ENCODE measurements around the gene XPNPEP1.

The XPNPEP1 gene

GRCh38 chr10:109947111-109947920 lies 24.0 kb upstream of the XPNPEP1 start:
- DNase-seq (ENCODE audit: low read depth in 1 of 2, low spot score in 1 of 2): no peak

- DNase-seq (ENCODE audit: low read depth in 1 of 2, low spot score in 1 of 2): no peak
These were observed 23.4 kb upstream of the XPNPEP1 start for GRCh38 chr10:109946680-109947079.

GRCh38 chr10:109945473-109946177 lies 22.3 kb upstream of the XPNPEP1 start:
- DNase-seq (ENCODE audit: low read depth in 1 of 2, low spot score in 1 of 2): no peak

GRCh38 chr10:109944613-109945012 lies 21.3 kb upstream of the XPNPEP1 start:
- DNase-seq (ENCODE audit: low read depth in 1 of 2, low spot score in 1 of 2): no peak

GRCh38 chr10:109941236-109941862 lies 18.0 kb upstream of the XPNPEP1 start:
- no peak for DNase-seq (ENCODE audit: low read depth in 1 of 2, low spot score in 1 of 2)

- no peak for DNase-seq (ENCODE audit: low read depth in 1 of 2, low spot score in 1 of 2)
These were observed 17.2 kb upstream of the XPNPEP1 start for GRCh38 chr10:109940553-109940952.

GRCh38 chr10:109940117-109940516 lies 16.8 kb upstream of the XPNPEP1 start:
- DNase-seq (ENCODE audit: low read depth in 1 of 2, low spot score in 1 of 2): no peak

GRCh38 chr10:109939315-109939961 lies 16.1 kb upstream of the XPNPEP1 start:
- DNase-seq (ENCODE audit: low read depth in 1 of 2, low spot score in 1 of 2): no peak

GRCh38 chr10:109937460-109938065 lies 14.3 kb upstream of the XPNPEP1 start:
- no peak for DNase-seq (ENCODE audit: low read depth in 1 of 2, low spot score in 1 of 2)

GRCh38 chr10:109934958-109935793 lies 11.9 kb upstream of the XPNPEP1 start:
- DNase-seq (ENCODE audit: low read depth in 1 of 2, low spot score in 1 of 2): no peak

- DNase-seq (ENCODE audit: low read depth in 1 of 2, low spot score in 1 of 2): no peak
These were observed 10.8 kb upstream of the XPNPEP1 start for GRCh38 chr10:109933984-109934565.

- DNase-seq (ENCODE audit: low read depth in 1 of 2, low spot score in 1 of 2): no peak
These were observed 9.7 kb upstream of the XPNPEP1 start for GRCh38 chr10:109932968-109933367.

- DNase-seq (ENCODE audit: low read depth in 1 of 2, low spot score in 1 of 2): no peak
These were observed 9.1 kb upstream of the XPNPEP1 start for GRCh38 chr10:109932391-109932790.

GRCh38 chr10:109931163-109931562 lies 7.9 kb upstream of the XPNPEP1 start:
- no peak for DNase-seq (ENCODE audit: low read depth in 1 of 2, low spot score in 1 of 2)

GRCh38 chr10:109929501-109930219 lies 6.3 kb upstream of the XPNPEP1 start:
- no peak for DNase-seq (ENCODE audit: low read depth in 1 of 2, low spot score in 1 of 2)

- no peak for DNase-seq (ENCODE audit: low read depth in 1 of 2, low spot score in 1 of 2)
These were observed 5.2 kb upstream of the XPNPEP1 start for GRCh38 chr10:109928475-109928891.

- no peak for DNase-seq (ENCODE audit: low read depth in 1 of 2, low spot score in 1 of 2)
These were observed 3.5 kb upstream of the XPNPEP1 start for GRCh38 chr10:109926825-109927224.

GRCh38 chr10:109926061-109926745 lies 2.9 kb upstream of the XPNPEP1 start:
- DNase-seq (ENCODE audit: low read depth in 1 of 2, low spot score in 1 of 2): no peak
